Erythroblast (primary cell): Measurements from ENCODE around the gene GTF2H4.

Experiments used
- GATA1 ChIP-seq: IDR thresholded peaks from 2 replicates; pipeline ENCODE4 v1.6.1; 2011; ENCODE audit warnings: low read depth, mild to moderate bottlenecking, control low read depth, low read length, moderate library complexity
- POLR2A ChIP-seq: IDR thresholded peaks from 2 replicates; pipeline ENCODE4 v1.6.1; 2011; ENCODE audit warnings: mild to moderate bottlenecking, low read length

GRCh38 chr6:30938730-30939129 lies 30.7 kb downstream of the GTF2H4 start:
- no peak for TF ChIP-seq POLR2A
- no peak for TF ChIP-seq GATA1
